Muscle layer of colon (tissue), 2 donors: Measurements from ENCODE around the gene RGL2.

ENCODE experiments used
- H3K27ac ChIP-seq: one replicate; pipeline ENCODE4 v1.7.0; 2013; ENCODE audit warnings: low read depth, mild to moderate bottlenecking, low read length, moderate library complexity
- H3K27me3 ChIP-seq, 2 donors: one replicate each; pipeline ENCODE4 v1.7.0; 2013; ENCODE audit warnings: low read length in 2 of 2, mild to moderate bottlenecking in 2 of 2; ENCODE audit not compliant: insufficient read depth in 2 of 2, control insufficient read depth in 1 of 2
- H3K36me3 ChIP-seq: one replicate; pipeline ENCODE4 v1.7.0; 2013; ENCODE audit warnings: mild to moderate bottlenecking, low read length; ENCODE audit not compliant: insufficient read depth
- H3K4me1 ChIP-seq: one replicate; pipeline ENCODE4 v1.7.0; 2013; ENCODE audit warnings: mild to moderate bottlenecking, low read length; ENCODE audit not compliant: insufficient read depth
- H3K4me3 ChIP-seq, 2 donors: one replicate each; pipeline ENCODE4 v1.7.0; 2013; ENCODE audit warnings: low read length in 2 of 2, low read depth in 1 of 2, mild to moderate bottlenecking in 1 of 2, moderate library complexity in 1 of 2
- H3K9ac ChIP-seq: one replicate; pipeline ENCODE4 v1.7.0; 2013; ENCODE audit warnings: low read length
- H3K9me3 ChIP-seq: one replicate; pipeline ENCODE4 v1.7.0; 2013; ENCODE audit warnings: mild to moderate bottlenecking, low read length
- donor health status: abdominal sarcoma.
- donor health status: Adenocarcinoma of cecum.

RGL2 gene

DNA sequence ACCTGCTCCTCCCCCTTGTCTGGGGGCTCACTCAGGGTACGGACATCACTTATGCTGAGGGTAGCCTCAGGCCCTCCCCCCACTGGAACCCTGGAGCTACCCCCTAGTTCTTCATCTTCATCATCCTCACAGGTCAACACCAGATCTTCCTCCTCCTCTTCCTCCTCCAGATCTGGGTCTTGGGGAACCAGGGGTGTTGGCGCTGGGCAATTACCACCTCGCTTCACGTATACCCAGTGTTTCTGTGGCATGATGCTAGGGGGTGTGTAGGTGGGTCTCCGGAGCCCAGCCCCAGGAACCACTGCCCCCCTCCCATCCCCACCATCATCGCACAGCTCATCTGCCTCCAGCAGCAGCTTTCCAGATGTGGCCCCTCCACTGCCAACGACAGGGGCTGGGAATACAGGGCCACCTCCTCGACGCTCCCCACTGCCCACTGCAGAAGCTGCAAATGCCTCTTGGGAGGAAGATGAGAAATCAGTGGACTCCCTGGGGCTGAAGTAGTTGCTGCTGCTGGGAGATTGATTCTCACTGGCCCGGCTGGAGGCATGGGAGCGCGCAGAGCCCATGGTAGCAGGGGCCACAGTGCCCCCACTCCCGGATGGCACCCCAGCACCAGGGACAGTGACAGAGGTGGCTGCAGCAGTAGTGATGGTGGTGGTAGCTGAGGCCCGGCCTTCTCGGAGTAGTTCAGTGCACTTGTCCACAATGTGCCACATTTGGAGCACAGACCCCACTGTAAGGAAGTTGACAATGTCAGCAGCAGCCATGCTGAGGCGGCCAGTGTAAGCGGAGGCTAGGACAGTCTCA lies 17.3 kb upstream of the RGL2 start:
- no peak overlapping the region for H3K4me3 ChIP-seq
- no peak overlapping the region for H3K9ac ChIP-seq
- H3K27ac ChIP-seq = no peak overlapping the region
- no peaks in the 10 kb centered on the region for H3K27me3 ChIP-seq
- no peaks in the 10 kb centered on the region for H3K9me3 ChIP-seq
- peaks cover 34% of the 10 kb centered on the region for H3K36me3 ChIP-seq
- peaks cover 48% of the 10 kb centered on the region for H3K4me1 ChIP-seq

DNA sequence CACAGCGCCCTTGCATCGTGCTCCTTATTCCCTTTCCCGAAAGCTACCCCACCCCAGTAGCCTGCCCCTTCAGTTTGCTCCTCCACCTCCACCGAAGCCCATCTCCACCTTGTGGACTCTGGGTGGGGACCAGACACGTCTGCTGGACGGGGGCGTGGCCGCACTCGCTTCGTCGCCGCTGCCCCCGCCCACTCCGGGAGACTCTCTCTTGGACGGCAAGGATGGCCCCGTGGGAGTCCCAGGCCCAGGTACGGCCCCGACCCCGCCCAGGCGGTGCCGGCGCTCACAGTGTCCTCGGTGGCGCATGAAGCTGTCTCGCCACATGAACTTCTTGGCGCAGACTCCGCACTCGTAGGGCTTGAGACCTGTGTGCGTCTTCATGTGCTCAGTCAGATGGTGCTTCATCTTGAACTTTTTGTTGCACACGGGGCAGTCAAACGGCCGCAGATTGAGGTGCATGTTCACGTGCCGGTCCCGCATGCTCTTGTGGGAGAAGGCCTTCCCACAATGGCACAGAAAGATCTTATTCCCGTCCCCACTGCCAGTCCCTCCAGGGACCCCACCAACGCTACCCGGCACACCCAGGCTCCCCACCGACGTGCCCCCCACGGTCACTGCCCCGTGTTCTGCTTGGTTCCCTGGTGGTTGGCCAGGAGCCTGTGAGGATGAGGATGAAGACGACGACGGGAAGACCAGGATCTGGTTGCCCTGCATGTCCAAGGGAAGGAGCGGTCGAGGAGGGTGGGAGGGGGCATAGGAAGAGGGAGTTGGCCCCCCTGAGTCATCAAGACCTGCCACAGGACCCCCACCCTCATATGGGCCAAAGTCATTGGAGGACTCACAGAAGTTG lies 16.4 kb upstream of the RGL2 start:
- peak overlapping the region; percentile 94 for H3K27ac ChIP-seq
- H3K9ac ChIP-seq = no peak overlapping the region
- peak overlapping the region in 1 of 2 donors; percentile 87 for H3K4me3 ChIP-seq
- no peaks in the 10 kb centered on the region for H3K9me3 ChIP-seq
- H3K4me1 ChIP-seq = peaks cover 40% of the 10 kb centered on the region
- H3K36me3 ChIP-seq = peaks cover 26% of the 10 kb centered on the region
- no peaks in the 10 kb centered on the region for H3K27me3 ChIP-seq

DNA sequence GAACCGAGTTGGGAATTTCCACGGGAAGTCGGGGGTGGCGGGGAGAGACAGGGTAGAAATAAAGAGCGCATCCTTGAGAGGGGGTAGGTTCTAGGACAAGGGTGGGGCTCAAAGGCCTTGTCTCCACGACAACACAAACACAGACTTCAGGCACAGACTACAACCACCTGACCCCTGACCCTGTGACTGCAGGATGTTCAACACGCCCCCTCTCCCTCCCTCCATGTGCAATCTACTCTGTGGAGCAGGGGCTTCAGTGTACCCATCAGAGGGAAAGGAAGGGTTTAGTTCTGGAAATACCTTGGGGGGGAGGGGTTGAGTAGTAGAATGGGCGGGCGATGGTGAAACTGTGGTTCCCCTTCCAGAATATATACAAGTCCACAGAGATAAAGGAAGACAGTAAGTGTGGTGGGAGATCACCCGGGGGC lies 15.8 kb upstream of the RGL2 start:
- Histone ChIP-seq H3K9me3 (no peaks in the 10 kb centered on the region), H3K36me3 (peaks cover 20% of the 10 kb centered on the region), H3K4me1 (peaks cover 40% of the 10 kb centered on the region), H3K9ac (peak overlapping the region; percentile 76), H3K27ac (peak overlapping the region; percentile 94), H3K4me3 (peak overlapping the region; percentile 87 to 99), H3K27me3 (no peaks in the 10 kb centered on the region)

DNA sequence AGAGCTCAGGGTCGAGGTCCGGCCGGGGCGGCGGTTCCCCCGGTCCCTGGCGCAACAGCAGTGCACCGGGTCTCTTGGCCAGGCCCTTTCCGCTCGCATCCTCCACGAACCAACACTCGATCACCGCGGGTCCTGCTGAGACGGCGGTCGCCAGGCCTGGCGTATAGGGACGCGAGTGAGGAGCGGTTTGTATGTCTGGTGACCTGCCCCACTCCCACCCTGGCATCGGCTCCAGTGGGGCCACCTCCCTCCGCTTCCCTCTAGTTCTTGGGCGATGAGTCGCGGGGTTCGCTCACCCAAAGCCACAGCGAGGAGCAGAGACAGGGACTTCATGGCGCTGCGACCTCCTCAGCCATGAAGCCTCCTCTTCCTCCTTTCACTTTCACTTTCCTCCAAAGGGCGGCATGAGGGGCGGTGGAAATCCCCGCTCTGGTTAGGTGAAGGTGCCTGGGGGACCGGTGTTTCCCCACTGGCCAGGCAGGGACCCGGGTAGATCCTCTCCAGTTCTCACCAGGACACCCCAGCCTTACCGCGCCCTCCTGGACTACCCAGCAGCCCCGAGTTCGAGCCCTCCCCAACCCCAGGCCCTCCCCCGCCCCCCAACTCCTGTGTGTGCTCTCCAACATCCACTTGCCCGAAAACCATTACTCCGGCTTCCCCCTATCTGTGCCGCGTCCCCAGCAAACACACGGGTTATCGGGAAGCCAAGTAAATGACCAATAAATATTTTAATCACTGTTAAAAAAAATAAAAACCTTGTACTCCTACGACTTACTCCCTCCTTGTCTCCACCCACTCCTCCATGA lies 15.2 kb upstream of the RGL2 start, which contains the start of gene TAPBP:
TSS of gene TAPBP (minus strand) at position 370 of the 806 bp plus-strand sequence. CDS start at position 333, 37 bp downstream.
- Histone ChIP-seq H3K36me3 (peaks cover 13% of the 10 kb centered on the region), H3K27me3 (no peaks in the 10 kb centered on the region), H3K4me3 (peak within 1 kb of the TSS; percentile 87 to 99), H3K9me3 (no peaks in the 10 kb centered on the region), H3K4me1 (peaks cover 36% of the 10 kb centered on the region), H3K9ac (peak within 1 kb of the TSS; percentile 76), H3K27ac (peak within 1 kb of the TSS; percentile 94)

DNA sequence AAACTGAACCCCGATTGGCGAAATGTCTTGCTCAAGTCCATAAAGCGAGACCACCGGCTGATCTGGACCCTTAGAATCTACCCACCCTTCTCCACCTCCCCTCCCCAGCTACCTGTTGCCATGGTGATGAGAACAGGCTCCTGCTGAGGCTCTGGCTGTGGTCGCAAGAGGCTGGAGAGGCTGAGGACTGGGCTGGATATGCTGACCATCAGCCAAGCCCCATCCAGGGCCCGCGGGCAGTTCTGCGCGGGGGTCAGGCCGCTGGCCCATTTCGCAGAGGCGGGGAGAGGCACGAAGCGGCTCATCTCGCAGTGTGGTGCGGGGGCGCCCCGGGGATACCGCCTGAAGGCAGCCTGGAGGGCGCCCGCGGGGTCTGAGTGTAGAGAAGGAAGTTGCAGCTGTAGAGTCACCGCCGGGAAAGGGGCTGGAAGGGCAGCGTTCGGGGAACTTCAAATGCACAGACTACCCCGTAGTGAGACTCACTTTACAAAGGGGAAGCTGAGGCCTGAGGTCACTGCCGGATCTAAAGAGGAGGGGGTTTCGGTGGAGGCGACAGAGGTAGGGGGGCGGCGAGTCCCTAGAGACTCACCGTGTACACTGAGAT lies 14.5 kb upstream of the RGL2 start:
- peaks cover 9% of the 10 kb centered on the region for H3K36me3 ChIP-seq
- H3K4me1 ChIP-seq = peaks cover 30% of the 10 kb centered on the region
- no peaks in the 10 kb centered on the region for H3K27me3 ChIP-seq
- H3K9me3 ChIP-seq = no peaks in the 10 kb centered on the region
- H3K27ac ChIP-seq = peak overlapping the region; percentile 94
- H3K4me3 ChIP-seq = peak overlapping the region; percentile 87 to 99
- peak overlapping the region; percentile 76 for H3K9ac ChIP-seq

DNA sequence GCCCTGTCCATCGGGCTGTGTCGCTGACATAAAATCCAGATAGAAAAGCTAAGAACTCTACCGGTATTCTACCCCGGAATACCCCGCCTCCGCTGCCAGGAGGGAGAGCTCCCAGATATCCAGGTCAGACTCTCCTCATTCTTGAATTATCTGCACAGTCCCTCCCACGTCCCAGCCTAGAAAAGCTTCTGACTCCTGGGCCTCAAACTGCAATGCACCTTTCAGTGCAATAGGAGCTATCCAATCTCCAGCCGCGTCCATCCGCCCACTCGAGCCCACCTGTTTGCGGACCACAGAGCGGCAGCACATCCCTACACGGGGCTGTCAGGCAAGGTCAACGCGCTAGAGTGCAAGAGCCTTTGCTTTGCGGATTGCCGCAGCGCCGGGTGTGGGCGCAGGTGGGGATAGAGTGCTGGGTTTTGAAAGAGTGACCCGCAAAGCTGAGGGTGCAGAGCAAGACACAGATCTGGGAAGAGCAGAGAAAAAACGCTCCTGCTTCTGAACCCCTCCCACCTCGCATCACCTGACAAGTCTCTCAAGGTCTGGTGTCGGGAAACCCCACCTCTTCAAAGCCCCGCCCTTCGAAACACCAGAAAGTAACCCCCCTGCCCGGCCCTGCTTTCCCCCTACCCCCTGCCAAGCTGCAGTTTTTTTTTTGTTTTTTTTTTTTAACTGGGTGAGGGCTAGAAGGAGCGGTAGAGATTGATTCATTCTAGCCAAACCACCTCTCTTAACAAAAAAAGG lies 13.8 kb upstream of the RGL2 start:
- Histone ChIP-seq H3K4me1 (peaks cover 29% of the 10 kb centered on the region), H3K27ac (peak overlapping the region; percentile 94), H3K36me3 (peaks cover 9% of the 10 kb centered on the region), H3K9ac (peak overlapping the region; percentile 76), H3K9me3 (no peaks in the 10 kb centered on the region), H3K4me3 (peak overlapping the region; percentile 87 to 99), H3K27me3 (no peaks in the 10 kb centered on the region)

DNA sequence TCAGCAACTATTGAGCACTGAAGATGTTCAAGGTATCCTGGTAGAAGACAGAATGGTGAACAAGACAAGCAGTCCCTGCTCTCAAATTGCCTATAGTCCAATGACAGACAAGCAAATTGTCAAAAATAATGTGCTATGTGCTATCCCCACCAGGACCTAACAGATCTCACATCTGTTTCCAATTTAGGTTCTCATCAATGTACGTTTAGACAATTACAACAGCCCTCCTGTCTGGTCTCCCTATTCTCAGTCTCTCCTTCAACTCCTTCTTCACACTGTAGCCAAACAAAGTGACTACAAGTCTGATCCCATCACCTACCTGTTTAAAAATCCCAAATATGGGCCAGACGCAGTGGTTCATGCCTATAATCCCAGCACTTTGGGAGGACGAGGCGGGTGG lies 7.6 kb upstream of the RGL2 start:
- Histone ChIP-seq H3K27ac (no peak overlapping the region), H3K27me3 (no peaks in the 10 kb centered on the region), H3K4me3 (no peak overlapping the region), H3K36me3 (peaks cover 31% of the 10 kb centered on the region), H3K9ac (no peak overlapping the region), H3K9me3 (no peaks in the 10 kb centered on the region), H3K4me1 (no peaks in the 10 kb centered on the region)

DNA sequence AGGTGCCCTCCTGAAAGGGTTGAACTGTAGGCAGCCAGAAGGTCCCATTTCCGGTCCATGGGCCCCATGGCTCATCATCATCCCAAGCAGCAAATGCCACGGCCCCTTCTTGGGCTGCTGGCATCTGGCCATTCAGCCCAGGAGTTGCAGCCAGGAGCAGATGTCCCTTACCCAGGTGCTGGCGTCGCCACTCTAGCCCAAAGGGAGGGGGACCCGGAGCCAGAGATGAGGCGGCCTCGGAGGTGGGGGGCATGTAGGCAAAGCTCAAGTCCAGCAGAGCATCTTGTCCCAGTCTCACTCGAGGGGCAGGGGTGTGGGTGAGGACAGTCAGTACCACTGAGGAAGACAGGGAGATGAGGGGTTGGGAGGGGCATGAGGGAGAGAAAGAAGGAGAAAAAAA lies 6.3 kb upstream of the RGL2 start:
- no peak overlapping the region for H3K9ac ChIP-seq
- H3K4me3 ChIP-seq = no peak overlapping the region
- no peaks in the 10 kb centered on the region for H3K9me3 ChIP-seq
- H3K4me1 ChIP-seq = peaks cover 5% of the 10 kb centered on the region
- peaks cover 31% of the 10 kb centered on the region for H3K36me3 ChIP-seq
- no peak overlapping the region for H3K27ac ChIP-seq
- H3K27me3 ChIP-seq = no peaks in the 10 kb centered on the region

DNA sequence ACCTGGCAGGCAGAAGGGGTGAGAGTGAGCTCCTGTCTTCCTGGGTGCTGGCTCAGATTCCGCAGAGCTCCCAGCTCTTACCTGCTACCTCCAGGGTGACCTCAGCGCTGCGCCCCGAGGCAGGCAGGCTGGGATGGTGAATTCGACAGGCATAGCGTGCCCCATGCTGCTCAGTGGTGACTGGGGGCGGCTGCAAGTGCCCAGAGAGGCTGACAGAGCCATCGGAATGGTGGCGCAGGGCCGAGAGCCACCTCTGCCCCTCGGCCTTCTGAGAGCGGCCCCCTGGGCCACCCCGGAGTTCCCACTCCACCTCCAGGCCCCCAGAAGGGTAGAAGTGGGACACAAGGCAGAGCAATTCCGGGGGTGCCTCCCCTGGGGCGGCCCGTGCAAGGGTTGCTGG lies 5.5 kb upstream of the RGL2 start:
- Histone ChIP-seq H3K27ac (no peak overlapping the region), H3K9ac (no peak overlapping the region), H3K36me3 (peaks cover 31% of the 10 kb centered on the region), H3K4me1 (peaks cover 7% of the 10 kb centered on the region), H3K9me3 (no peaks in the 10 kb centered on the region), H3K4me3 (no peak overlapping the region), H3K27me3 (no peaks in the 10 kb centered on the region)

DNA sequence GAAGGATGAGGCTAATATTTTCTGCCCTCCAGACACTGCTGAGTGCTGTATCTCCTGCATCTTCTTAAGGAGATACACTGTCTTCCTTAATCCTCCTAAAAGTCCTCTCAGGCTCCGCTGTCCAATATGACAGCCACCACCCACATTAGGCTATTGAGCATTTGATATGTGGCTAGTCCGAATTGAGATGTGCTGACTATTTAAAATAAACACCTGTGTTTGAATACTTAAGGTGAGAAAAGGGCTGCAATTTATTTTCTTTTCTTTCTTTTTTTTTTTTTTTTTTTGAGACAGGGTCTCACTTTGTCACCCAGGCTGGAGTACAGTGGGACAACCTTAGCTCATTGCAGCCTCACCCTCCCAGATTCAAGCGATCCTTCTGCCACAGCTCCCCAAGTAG lies 3.1 kb upstream of the RGL2 start:
- Histone ChIP-seq H3K4me3 (no peak overlapping the region), H3K9ac (no peak overlapping the region), H3K36me3 (peaks cover 31% of the 10 kb centered on the region), H3K27me3 (no peaks in the 10 kb centered on the region), H3K4me1 (peaks cover 14% of the 10 kb centered on the region), H3K9me3 (no peaks in the 10 kb centered on the region), H3K27ac (no peak overlapping the region)
